Muscle of arm (tissue), 12 donors: Measurements from ENCODE around the gene CENPP. TPM values are rescaled to one million over a fixed set of nuclear protein-coding genes. Genes with fewer than 3 reads are reported as not detected.

Experiments used
- DNase-seq: peaks from one replicate; pipeline ENCODE4 v3.0.0-alpha.2; 2013
- polyA plus RNA-seq, 12 donors: library from polyadenylated mRNA; unstranded; fragments of 120-200 nt; gene quantifications; one replicate each; pipeline ENCODE4 v1.2.1, GENCODE V29; 2013; ENCODE audit not compliant: insufficient read length in 12 of 12

CENPP gene
- polyA plus RNA-seq, 12 donors: 2.2 to 8.2 (median 5.2) TPM; not detected in 1

- no peak for DNase-seq
Observed at GRCh38 chr9:92310562-92310961, 15.2 kb upstream of the CENPP start.

- no peak for DNase-seq
Observed at GRCh38 chr9:92312887-92313623, 12.7 kb upstream of the CENPP start.

GRCh38 chr9:92313624-92314012 lies 12.1 kb upstream of the CENPP start:
- DNase-seq: no peak

- DNase-seq: no peak
Observed at GRCh38 chr9:92315456-92315855, 10.3 kb upstream of the CENPP start.

- DNase-seq: no peak
Observed at GRCh38 chr9:92324431-92324830, 1.3 kb upstream of the CENPP start.

GRCh38 chr9:92324889-92325268 lies 874 bp upstream of the CENPP start:
- no peak for DNase-seq

- no peak for DNase-seq
Observed at GRCh38 chr9:92325991-92326500, 293 bp downstream of the CENPP start.

- DNase-seq: no peak
Observed at GRCh38 chr9:92327283-92327850, 1.6 kb downstream of the CENPP start.

GRCh38 chr9:92328225-92328624 lies 2.5 kb downstream of the CENPP start:
- DNase-seq: peak; percentile 38

GRCh38 chr9:92332577-92333281 lies 7.0 kb downstream of the CENPP start:
- no peak for DNase-seq

- no peak for DNase-seq
Observed at GRCh38 chr9:92333282-92333634, 7.5 kb downstream of the CENPP start.

GRCh38 chr9:92341578-92341977 lies 15.8 kb downstream of the CENPP start:
- DNase-seq: no peak

GRCh38 chr9:92342825-92343488 lies 17.2 kb downstream of the CENPP start:
- no peak for DNase-seq

GRCh38 chr9:92345582-92345981 lies 19.8 kb downstream of the CENPP start:
- no peak for DNase-seq

GRCh38 chr9:92349771-92350739 lies 24.3 kb downstream of the CENPP start:
- peak; percentile 90 for DNase-seq

GRCh38 chr9:92350740-92351133 lies 25.0 kb downstream of the CENPP start:
- DNase-seq: no peak

GRCh38 chr9:92353051-92353450 lies 27.3 kb downstream of the CENPP start:
- no peak for DNase-seq

- no peak for DNase-seq
Observed at GRCh38 chr9:92359394-92359995, 33.7 kb downstream of the CENPP start.

GRCh38 chr9:92360083-92360482 lies 34.3 kb downstream of the CENPP start:
- DNase-seq: no peak

GRCh38 chr9:92369075-92369474 lies 43.3 kb downstream of the CENPP start:
- DNase-seq: no peak

- no peak for DNase-seq
Observed at GRCh38 chr9:92373167-92373566, 47.4 kb downstream of the CENPP start.
